Measurements from ENCODE around the gene TPSG1.
"Not testable (repeated sequence)": the region's sequence is repeated elsewhere in the genome, so short reads cannot be mapped to it uniquely, and the experiment has no call there.

The TPSG1 gene

DNA sequence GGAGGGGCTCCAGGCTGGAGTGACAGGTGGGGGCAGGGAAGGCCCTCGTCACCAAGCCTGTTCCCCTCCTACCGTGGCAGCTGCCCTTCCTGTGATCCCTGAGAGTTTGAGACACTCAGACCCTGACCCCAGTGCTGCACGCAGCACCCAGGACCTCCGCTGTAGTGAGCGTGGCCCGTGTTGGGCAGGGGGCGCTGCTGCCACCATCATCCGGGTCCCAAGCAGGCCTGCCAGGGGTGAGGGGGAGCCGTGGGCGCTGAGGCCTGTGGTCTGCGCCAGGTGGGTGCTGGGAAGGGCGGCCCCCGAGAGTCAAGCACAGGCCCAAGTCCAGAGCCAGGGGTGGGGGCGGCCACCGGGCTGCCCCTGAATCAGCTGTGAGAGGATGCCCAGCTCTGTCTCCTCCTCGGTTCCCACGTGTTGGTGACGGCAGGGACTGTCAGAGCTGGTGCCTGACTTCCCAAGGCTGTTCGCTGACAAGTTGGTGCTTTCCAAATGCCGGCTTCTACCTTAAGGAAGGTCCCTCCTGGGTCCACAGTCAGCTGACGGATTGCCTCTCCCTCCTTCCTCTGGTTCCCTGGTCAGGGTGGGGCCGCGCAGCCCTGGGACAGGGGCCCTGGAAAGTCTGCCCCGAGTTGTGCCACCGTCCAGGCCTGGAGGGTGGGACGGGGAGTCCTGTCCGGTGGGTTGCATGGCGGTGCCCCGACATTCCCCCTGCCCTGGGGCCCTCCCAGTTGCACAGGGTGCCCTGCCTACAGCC is 31.1 kb downstream of the TPSG1 start:
- no peak for DNase-seq

DNA sequence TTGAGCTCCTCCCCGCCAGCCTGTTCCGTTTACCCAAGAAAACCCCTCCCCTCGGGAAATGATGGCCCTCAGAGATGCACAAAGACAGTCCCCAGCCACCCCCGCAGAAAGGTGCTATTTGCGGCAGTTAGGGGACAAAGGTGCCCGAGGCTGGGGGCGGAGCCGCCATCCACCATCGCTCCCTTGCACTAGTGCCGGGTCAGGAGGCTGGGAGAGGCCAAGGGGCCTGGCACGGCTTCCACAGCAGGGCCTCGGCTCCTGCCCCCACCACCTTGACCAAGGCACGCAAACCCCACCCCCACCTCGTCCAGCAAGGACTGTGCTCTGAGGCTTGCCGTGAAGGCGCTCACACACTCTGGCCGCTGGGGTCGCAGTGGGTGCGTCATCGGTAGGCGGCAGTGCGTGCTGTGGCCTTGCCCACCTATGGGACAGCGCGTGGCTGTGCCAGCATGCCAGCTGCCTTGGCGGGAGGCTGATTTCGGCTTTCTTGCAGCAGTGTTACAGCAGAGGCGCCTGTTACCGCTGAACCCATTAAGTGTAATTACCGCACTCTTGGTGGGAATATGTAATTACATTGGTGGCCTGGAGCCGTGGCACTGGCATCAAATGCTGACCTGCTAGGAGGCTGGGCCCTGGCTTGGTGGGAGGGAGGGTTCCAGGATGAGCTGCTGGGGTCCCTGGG is 31.8 kb downstream of the TPSG1 start:
- no peak for DNase-seq

DNA sequence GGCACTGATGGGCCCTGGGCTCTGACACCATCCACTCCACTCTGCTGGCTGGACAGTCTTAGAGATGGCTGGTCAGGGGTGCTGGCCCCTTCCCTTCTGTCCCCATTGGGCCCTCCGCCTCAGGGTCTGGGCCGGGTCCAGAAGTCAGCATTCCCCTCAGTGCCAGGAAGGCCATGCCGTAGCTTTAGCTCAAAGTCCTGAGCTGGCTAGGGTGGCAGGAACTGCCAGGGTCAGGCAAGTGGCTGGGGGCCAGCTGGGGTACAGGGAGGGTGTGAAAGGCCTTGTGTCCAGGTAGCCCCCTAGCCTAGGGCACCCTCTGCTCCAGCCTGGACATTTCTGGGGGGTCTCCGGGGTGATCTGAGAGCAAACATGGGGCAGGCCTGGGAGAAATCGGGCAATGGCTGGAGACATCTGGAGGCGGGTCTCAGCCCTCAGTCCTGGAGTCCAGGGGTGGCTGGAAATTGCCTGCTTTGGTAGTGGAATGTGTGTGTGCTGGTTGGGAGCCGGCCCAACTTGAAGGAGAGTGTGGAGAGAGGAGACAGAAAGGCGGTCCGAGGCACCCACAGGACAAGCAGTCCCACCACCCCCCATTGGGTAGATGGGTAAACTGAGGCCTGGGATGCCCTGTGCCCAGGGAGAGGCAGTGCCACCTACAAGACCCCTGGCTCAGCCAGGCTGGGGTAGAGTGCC is 32.5 kb downstream of the TPSG1 start:
- no peak for DNase-seq

DNA sequence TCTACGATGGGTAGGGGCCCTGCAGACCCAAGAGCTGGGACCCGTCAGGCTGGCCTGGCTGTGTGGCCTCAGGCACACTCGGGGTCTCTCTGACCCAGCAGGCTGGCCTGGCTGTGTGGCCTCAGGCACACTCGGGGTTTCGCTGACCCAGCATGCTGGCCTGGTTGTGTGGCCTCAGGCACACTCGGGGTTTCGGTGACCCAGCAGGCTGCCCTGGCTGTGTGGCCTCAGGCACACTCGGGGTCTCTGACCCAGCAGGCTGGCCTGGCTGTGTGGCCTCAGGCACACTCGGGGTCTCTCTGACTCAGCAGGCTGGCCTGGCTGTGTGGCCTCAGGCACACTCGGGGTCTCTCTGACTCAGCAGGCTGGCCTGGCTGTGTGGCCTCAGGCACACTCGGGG is 34.3 kb downstream of the TPSG1 start:
- DNase-seq, result not testable (repeated sequence)

DNA sequence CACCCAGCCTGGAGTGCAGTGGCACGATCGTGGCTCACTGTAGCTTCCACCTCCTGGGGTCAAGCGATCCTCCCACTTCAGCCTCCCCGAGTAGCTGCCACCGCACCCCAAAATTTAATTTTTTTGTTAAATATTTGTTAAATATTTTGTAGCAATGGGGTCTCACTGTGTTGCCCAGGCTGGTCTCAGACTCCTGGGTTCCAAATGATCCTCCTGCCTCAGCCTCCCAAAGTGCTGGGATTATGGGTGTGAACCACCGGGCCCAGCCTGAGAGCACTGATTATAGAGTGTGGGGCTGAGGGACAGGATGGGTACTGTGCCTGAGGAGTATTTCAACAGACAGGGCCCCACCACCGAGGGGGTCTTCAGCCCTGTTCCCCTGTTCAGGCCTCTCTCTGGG is 35.6 kb downstream of the TPSG1 start:
- no peak for DNase-seq

DNA sequence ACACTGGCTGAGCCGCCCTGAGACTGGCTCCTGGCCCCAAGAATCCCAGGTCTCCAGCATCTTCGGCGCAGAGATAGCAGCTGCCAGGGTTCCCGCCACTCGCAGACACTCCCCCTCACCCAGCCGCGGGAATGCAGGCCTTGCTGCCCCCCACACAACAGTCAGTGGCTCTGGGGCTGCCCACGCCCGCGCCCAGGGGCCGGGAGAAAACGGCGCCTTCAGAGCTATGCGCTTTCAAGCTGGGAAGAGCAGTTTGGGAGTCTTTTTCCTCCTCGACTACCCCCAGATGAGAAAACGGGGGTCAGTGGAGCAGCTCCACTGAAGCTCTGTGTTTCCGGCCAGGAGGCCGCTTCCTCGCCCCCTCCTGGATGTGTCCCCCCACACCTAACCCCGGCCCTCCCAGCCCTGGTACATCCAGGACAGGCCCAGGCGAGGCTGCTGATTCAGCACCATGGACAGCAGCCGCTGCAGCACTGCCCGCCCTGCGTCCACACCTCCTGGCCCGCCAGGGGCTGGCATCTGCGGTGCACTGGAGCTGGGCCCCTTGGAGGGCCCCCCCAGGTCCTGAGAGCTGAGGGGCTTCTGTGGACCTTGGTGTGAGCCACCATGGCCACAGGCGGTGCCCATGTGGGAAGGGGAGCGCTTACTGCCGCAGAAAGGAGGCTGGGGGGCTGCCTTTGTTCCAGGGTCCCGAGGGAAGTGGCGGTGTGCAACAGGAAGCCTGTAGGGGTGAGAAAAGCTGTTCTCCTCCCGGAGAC is 36.5 kb downstream of the TPSG1 start:
- peak in 3 of 4 experiments; percentile 12 to 25 (median 12) for DNase-seq

DNA sequence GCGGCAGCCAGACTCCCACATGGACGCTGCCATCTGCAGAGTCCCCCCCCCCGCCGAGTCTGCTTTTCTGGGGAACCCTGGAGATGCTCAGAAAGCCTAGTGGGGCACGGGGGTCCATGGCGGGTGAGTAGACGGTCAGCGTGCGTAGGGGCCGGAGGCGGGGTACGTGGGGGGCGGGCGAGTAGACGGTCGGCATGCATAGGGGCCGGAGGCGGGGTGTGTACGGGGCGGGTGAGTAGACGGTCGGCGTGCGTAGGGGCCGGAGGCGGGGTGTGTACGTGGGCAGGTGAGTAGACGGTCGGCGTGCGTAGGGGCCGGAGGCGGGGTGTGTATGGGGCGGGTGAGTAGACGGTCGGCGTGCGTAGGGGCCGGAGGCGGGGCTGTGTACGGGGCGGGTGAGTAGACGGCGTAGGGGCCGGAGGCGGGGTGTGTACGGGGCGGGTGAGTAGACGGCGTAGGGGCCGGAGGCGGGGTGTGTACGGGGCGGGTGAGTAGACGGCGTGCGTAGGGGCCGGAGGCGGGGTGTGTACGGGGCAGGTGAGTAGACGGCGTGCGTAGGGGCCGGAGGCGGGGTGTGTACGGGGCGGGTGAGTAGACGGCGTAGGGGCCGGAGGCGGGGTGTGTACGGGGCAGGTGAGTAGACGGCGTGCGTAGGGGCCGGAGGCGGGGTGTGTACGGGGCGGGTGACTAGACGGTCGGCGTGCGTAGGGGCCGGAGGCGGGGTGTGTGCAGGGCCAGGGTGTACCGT is 39.4 kb downstream of the TPSG1 start:
- peak in 1 of 4 experiments; percentile 25 for DNase-seq

DNA sequence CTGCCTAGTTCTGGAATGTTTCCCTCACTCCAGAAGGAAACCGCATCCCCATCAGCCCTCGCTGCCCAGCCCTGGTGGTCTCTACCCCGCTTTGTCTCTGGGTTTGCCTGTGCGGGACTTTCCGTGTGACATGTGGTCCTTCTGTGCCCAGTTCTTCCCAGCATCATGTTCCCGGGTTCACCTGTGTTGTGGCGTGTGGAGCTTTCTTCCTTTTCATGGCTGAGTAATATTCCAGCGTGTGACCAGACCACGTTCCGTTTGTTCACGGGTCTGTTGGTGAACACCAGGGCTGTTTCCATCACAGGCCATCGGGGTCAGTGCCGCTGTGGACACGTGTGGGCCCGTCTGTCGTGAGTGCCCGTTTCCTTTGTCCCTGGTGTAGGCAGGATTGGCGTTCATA is 40.1 kb downstream of the TPSG1 start:
- DNase-seq, result no peak

DNA sequence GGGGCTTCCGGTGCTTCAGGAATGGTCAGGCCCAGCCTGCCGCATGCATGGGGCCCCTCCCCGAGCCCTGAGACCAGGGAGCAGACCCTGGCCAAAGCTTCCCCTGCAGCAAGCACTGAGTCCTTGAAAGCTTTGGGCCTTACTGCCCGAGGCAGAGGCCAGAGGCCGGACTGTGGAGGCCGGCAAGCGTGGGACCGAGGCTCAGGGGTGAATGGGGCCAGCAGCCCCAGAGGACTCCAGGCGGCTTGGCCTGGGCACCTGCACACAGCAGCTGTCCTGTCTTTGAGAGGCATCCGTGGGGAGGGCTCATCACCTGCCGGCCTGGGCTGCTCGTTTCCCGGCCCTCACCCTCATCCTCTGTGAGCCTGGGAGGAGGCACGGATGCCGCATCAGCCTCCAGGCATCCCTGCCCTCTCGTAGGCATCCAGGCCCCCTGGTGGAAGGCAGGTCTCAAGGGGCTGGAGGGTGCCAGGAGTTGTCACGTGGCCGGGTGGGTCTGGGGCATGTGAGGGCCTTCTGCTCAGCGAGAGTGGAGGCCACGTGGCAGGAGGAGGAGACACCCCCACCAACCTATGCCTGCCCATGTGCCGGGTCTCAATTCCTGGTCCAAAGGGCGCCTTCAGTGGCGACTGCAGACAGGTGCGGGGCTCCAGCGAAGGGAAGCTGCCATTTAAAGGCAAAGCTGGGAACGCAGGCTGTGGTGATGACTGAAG is 40.8 kb downstream of the TPSG1 start:
- DNase-seq, result no peak

DNA sequence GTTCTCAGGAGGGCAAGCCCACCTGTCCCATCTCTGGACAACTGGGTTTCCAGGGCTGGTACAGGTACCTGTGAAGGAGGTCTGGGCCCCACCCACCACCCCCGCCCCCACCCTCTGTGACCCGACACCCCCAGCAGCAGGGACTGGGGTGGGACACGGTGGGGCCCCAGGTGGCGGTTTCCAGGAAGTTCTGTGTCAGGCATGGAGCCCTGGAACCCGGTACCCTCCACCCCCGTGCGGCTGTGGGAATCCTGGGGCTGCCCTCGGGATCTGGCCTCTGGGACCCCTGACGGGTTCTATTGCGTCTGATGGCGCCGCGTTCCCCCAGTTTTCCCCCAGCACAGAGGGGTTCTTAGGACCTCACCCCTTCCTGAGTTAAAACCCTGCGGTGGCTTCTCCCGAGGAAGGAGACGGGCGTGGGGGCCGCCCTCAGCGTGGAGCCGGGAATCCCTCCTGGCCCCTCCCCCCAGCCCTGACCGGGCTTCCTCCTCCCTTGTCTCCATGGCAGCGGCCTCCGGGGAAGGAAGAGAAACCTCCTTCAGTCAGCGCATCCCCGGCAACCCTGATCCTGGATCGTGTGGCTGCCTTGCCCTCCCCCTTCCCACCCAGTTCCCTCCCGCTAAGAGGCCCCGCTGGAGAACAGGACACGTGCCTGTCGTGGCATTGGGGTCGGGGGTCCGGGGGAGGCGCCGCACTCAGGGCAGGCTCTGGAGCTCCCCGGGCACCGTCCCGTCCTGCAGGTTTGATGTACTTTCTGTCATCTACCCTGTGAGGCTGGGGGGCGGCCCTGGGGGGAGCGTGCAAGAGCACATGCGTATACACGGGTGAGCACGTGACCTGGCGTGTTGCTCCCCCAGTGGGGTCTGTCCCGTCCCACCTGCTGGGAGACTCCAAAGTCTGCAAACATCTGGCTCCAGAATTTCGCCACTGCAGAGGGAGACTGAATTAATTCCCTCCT is 41.8 kb downstream of the TPSG1 start:
- no peak for DNase-seq

DNA sequence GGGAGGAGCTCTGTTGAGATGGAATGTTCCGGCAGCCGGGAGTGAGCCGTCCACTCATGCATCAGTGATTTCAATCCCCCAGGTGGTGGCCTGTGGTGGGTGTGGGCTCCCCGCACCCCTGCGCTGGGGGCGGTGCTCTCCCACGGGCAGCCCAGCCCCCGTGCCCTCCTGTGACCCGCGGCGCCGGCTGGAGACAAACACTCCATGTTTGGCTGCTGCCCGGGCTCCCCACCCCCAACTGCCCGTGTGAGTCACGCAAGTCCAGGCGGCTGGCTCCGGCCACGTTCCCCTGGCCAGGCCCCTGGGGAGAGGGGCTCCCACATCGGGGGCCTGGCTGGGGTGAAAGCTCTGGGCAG is 42.8 kb downstream of the TPSG1 start:
- DNase-seq, result no peak

DNA sequence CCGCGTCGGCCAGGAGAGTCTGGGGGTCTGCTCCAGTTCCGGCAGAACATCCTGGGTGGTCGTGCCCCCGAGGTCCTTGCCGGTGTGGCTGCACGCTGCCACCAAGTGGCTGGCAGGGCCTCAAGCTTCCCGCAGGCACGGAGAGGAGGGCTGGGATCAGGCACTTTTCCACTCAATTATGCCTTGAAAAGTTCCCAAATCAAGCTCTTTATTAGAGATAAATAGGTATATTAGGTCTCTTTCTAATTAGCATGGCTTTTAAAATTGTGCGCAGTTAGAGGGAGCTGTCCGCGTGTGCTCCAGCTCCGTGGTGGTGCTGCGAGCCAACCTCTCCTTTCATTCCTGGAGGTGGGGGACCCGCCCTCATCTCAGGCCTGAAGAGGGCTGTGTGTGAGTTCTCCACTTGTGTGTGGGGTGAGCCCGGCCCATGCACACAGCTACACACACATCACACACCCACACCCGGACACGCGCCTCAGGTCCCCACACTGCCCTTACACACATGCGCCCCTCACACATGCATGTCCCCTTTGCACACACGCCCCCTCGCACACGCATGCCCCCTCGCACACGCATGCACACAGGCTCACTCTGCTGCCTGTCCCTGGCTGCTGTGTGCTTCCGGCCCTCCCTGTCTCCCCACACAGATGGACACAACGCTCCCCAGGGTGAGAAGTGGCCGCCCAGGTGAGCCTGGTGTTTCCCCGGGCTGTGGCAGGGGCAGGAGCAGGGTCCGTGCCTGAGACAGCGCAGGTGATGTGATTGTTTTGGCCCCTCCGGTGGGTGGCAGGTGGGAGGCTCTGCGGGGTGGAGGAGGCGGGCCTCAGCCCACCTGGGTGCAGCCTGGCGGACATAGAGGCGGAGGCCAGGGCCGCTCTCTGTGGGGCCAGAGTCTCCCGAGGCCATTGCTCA is 43.4 kb downstream of the TPSG1 start:
- no peak for DNase-seq

DNA sequence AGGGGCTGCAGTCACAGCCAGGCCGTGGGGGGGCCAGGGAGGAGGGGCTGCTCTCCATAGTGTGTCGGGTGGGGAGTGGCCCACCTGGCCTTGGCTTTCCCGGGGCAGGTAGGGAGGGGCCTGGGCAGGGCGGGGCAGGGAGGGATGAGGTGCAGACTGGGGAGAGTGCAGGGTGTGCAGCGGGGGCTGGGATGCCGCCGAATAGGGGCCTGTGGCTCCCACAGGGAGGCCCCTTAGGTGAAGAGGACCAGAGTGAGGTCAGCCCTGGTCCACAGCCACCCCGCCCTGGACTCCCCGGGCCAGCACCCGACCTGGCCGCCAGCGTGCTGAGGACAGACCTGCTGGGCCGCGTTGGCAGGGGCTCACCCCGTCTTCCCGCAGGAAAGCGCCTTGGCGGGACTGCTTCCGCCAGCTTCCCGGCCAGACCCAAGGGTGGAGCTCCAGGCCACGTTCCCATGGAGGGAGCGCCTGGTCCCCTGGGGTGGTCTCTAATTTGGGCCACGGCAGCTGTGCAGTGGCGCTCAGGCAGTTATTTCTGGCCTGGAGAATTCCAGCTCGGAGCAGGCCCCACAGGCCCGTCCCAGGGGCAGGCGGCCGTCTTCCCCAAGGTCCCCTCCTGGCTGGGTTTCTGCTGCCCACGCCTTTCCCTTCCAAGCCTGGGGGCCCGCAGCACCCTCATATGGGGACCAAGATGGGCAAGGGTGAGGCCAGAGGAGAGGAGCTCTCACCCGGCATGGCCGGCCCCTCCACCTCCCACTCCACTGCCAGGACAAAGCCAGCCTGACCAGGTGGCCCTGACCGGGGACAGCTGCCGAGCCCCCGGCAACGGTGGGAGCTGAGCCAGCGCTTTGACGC is 44.3 kb downstream of the TPSG1 start:
- no peak for DNase-seq

DNA sequence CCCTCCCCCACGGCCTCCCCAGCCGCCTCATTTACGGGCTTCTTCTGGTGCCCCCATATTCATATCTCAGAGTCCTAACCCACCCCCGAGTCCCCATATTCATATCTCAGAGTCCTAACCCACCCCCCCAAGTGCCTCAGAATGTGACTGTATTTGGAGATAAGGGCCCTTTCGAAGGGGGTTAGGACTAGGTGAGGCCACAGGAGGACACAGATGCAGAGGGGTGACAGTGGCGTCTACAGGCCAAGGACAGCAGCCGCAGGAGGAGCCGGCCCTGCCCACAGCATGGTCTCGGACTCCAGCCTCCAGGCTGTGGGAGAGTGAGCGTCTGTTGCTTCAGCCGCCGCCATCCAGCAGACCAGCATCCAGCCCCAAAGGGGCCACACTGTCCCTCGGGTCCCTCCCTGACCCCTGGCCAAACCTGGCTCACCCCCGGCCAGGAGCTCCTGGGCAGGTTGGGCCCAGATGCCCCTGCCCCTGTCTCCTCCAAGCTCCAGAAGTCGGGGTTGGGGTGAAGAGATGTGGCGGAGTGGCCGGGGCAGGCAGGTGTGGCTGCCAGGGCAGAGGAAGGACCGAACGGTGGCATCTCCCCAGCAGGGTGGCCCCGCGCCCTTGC is 46.7 kb downstream of the TPSG1 start:
- no peak for DNase-seq

DNA sequence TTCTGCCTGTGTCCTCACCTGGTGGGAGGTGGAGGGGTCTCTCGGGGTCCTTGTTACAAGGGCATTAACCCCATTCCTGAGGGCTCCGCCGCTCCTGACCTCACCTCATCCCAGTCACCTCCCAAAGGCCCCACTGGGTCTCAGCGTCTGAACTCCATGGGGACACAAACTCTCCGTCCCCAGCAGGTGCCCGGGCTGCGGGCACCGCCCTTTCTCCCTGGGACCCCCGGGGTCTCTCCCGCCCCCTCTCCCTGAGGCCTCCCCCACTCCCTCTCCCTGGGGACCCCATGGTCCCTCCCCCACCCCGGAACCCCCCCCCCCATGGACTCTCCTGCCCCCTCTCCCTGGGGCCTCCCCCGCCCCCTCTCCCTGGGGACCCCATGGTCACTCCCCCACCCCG is 47.3 kb downstream of the TPSG1 start:
- DNase-seq, result no peak

DNA sequence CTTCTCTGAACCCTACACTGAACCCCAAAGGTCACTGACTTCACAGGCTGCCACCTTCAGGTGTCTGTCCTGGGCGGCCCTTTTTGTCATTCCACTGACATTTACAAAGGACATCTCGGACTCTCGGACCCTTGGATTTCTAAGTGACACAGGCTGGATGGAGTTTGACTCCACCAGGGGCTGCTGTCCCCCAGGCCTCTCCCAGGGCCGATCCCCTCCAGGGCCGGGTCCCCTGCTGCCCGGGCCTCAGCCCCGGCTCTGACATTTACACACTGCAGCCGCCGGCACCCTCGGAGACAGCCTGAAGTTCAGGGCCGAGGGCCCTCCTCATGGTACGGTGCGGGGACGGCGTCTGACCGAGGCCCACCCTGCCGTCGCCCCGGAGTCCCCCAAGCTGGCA is 48.0 kb downstream of the TPSG1 start:
- no peak for DNase-seq

DNA sequence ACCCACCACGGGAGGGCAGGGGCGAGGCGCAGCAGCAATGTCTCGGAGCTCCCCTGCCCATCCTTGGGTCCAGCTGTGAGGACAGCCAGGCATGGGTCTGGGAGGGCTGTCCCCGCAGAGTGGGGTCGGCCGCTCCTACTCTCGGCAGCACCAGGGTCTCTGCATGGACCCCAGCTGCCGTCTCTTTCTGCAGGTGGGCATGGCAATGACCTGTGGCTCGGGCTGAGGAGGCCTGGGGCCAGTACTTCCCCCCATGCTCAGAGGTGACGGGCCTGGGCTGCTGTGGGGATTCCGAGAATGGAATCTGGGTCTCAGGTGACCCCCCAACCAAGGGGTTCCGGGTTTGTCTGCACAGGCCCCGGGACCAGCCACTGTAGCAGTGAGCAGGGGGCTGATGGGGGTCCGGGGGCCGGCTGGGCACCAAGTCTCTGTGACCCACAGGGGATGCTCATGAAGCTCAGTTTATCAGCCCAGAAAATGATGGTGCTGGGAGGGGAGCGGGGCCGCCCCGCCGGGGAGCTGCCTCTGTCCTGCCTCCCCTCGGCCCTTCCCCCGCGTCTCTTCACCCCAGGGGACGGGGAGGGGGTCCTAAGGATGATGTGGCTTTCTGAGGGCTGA is 48.7 kb downstream of the TPSG1 start:
- DNase-seq, result no peak

Measured in activated CD4-positive, CD25-positive, alpha-beta regulatory T cell (primary cell).